Sigmoid colon (tissue), 7 donors: ENCODE data around the gene FLCN. TPM values are rescaled to one million over a fixed set of nuclear protein-coding genes. Genes with fewer than 3 reads are reported as not detected.

ENCODE experiments used
- DNase-seq: peaks from one replicate; pipeline ENCODE4 v3.0.0-alpha.2; 2019
- H3K27ac ChIP-seq, 4 donors: fragments of 200-600 bp; sonication (generic); one replicate each; pipeline ENCODE4 v1.5.1; 2016 to 2019; ENCODE audit warnings: mild to moderate bottlenecking in 1 of 4
- H3K27me3 ChIP-seq, 3 donors: fragments of 200-600 bp; sonication (generic); one replicate each; pipeline ENCODE4 v1.5.1; 2019; ENCODE audit warnings: mild to moderate bottlenecking in 1 of 3
- H3K36me3 ChIP-seq, 4 donors: fragments of 200-600 bp; sonication (generic); one replicate each; pipeline ENCODE4 v1.5.1; 2016 to 2019
- H3K4me1 ChIP-seq, 4 donors: fragments of 200-600 bp; sonication (generic); one replicate each; pipeline ENCODE4 v1.5.1; 2017 to 2019
- H3K4me3 ChIP-seq, 4 donors: fragments of 200-600 bp; sonication (generic); one replicate each; pipeline ENCODE4 v1.5.1; 2017 to 2019; ENCODE audit warnings: mild to moderate bottlenecking in 2 of 4, moderate library complexity in 1 of 4
- H3K9me3 ChIP-seq, 4 donors: fragments of 200-600 bp in 3 of 4; sonication (generic) in 3 of 4; one replicate each; pipeline versions ENCODE4 v1.5.1 to v1.6.1; 2013 to 2019
- CTCF ChIP-seq, 4 experiments: fragments of 450-650 bp in 3 of 4; fragments of 200-600 bp in 1 of 4; IDR thresholded peaks; one replicate each; pipeline ENCODE4 v1.5.1; 2016 to 2019; ENCODE audit warnings: antibody characterized with exemption in 4 of 4, mild to moderate bottlenecking in 3 of 4, moderate library complexity in 2 of 4
- EP300 ChIP-seq, 4 donors: sonication (generic); formaldehyde crosslinking; IDR thresholded peaks; one replicate each; pipeline ENCODE4 v1.6.1; 2017; ENCODE audit warnings: antibody characterized with exemption in 4 of 4
- POLR2A ChIP-seq, 2 donors: fragments of 450-650 bp; IDR thresholded peaks; one replicate each; pipeline ENCODE4 v1.6.1; 2016; ENCODE audit warnings: antibody characterized with exemption in 2 of 2, mild to moderate bottlenecking in 2 of 2, moderate library complexity in 2 of 2
- POLR2AphosphoS5 ChIP-seq, 4 donors: sonication (generic); formaldehyde crosslinking; IDR thresholded peaks; one replicate each; pipeline ENCODE4 v1.6.1; 2017; ENCODE audit warnings: antibody characterized with exemption in 4 of 4
- WGBS, 2 donors: extraction: QIAGEN DNeasy Blood & Tissue Kit; methylation state at CpG; one replicate each; pipeline ENCODE4 v1.1.7; 2013; 5-methylcytosine and 5-hydroxymethylcytosine counted together
- intact Hi-C: fragments of 100-400 bp; cut with DNase I; formaldehyde crosslinking; loops from one replicate; pipeline ENCODE4 v1.15.1; 2023
- polyA plus RNA-seq, 3 donors: library from polyadenylated mRNA; stranded (reverse); fragments of 200-250 nt; gene quantifications; one replicate each; pipeline ENCODE4 v1.2.3, GENCODE V29; 2013
- small RNA-seq, 3 donors: library from RNA; depleted of rRNA; stranded (forward); fragments of <200 nt; gene quantifications; one replicate each; pipeline ENCODE3, GENCODE V24; 2016
- total RNA-seq, 4 donors: library from RNA; depleted of rRNA; stranded (reverse); fragments of >200 nt; gene quantifications; one replicate each; pipeline ENCODE4 v1.1.0, GENCODE V29; 2016
- donor health status: healthy with polysubstance abuse.
- donor health status: Bipolar disorder and iron deficiency.
- donor health status: healthy.

The FLCN gene
- total and polyA plus RNA-seq, 7 donors: 10.8 to 122 (median 41.5) TPM

GRCh38 chr17:17166446-17166845, 70.5 kb downstream of the FLCN start:
- Histone ChIP-seq H3K27me3 (no peaks in the 10 kb centered on the region), H3K9me3 (no peaks in the 10 kb centered on the region), H3K4me1 (no peaks in the 10 kb centered on the region), H3K27ac (no peak overlapping the region), H3K36me3 (peaks cover 10 to 84% (median 49%) of the 10 kb centered on the region in 4 donors), H3K4me3 (no peak overlapping the region)
- intact Hi-C loops: no loop called here
- TF ChIP-seq POLR2AphosphoS5 (IDR thresholded peaks at IDR 0.05) (no peak), POLR2A (IDR thresholded peaks at IDR 0.05) (no peak), CTCF (IDR thresholded peaks at IDR 0.05) (no peak), EP300 (IDR thresholded peaks at IDR 0.05) (no peak)
- DNase-seq: no peak
- WGBS, 2 donors: 95% methylated on average over 8 of the region's 8 CpGs

- H3K36me3 ChIP-seq: peaks cover 10 to 86% (median 55%) of the 10 kb centered on the region in 4 donors
- TF ChIP-seq CTCF (IDR thresholded peaks at IDR 0.05) (no peak), POLR2A (IDR thresholded peaks at IDR 0.05) (no peak), EP300 (IDR thresholded peaks at IDR 0.05) (no peak), POLR2AphosphoS5 (IDR thresholded peaks at IDR 0.05) (no peak)
- DNase-seq: no peak
- intact Hi-C loops: no loop called here
- 95% methylated on average over 23 of the region's 23 CpGs for WGBS, 2 donors
- no peak overlapping the region for H3K4me3 ChIP-seq
- no peak overlapping the region for H3K27ac ChIP-seq
- H3K4me1 ChIP-seq: no peaks in the 10 kb centered on the region
- no peaks in the 10 kb centered on the region for H3K27me3 ChIP-seq
- no peaks in the 10 kb centered on the region for H3K9me3 ChIP-seq
Measured at GRCh38 chr17:17165666-17166308, 71.2 kb downstream of the FLCN start.

GRCh38 chr17:17164676-17165075, 72.3 kb downstream of the FLCN start:
- WGBS, 2 donors: 94 to 95% methylated on average over 17 of the region's 17 CpGs
- TF ChIP-seq POLR2AphosphoS5 (IDR thresholded peaks at IDR 0.05) (no peak), POLR2A (IDR thresholded peaks at IDR 0.05) (no peak), EP300 (IDR thresholded peaks at IDR 0.05) (no peak), CTCF (IDR thresholded peaks at IDR 0.05) (no peak)
- Histone ChIP-seq H3K27ac (no peak overlapping the region), H3K4me1 (no peaks in the 10 kb centered on the region), H3K36me3 (peaks cover 10 to 93% (median 65%) of the 10 kb centered on the region in 4 donors), H3K9me3 (no peaks in the 10 kb centered on the region), H3K27me3 (no peaks in the 10 kb centered on the region), H3K4me3 (no peak overlapping the region)
- no peak for DNase-seq
- intact Hi-C loops: no loop called here

- 96 to 97% methylated on average over 25 of the region's 25 CpGs for WGBS, 2 donors
- no peak for TF ChIP-seq CTCF (IDR thresholded peaks at IDR 0.05)
- TF ChIP-seq EP300 (IDR thresholded peaks at IDR 0.05): no peak
- no peak for TF ChIP-seq POLR2A (IDR thresholded peaks at IDR 0.05)
- no peak for TF ChIP-seq POLR2AphosphoS5 (IDR thresholded peaks at IDR 0.05)
Measured at GRCh38 chr17:17164156-17164555, 72.8 kb downstream of the FLCN start.

More at GRCh38 chr17:17164156-17164555, 72.8 kb downstream of the FLCN start:
- intact Hi-C loops: no loop called here
- H3K4me1 ChIP-seq: no peaks in the 10 kb centered on the region
- H3K4me3 ChIP-seq: no peak overlapping the region
- H3K27me3 ChIP-seq: no peaks in the 10 kb centered on the region
- DNase-seq: no peak
- no peak overlapping the region for H3K27ac ChIP-seq
- H3K36me3 ChIP-seq: peaks cover 10 to 96% (median 70%) of the 10 kb centered on the region in 4 donors
- no peaks in the 10 kb centered on the region for H3K9me3 ChIP-seq

Small RNAs within 50 kb of the gene (small RNA-seq; reads per million reads assigned to genes)
- gene RNU6-767P: 0 reads per million in 3 donors

Other genes with a start within 250 kb of the FLCN start
- gene MPRIP, start 194.7 kb downstream of the FLCN start, total RNA-seq: 100 to 1,000 TPM in 1 of 4 donors, 10 to 100 TPM in 3; 59.6 to 101 (median 80.4) TPM
- gene MPRIP, start 194.7 kb downstream of the FLCN start, polyA plus RNA-seq: 100 to 1,000 TPM in 1 of 3 donors, 10 to 100 TPM in 2; 43.2 to 113 (median 67.9) TPM
- 10 to 100 TPM in 2 of 4 donors, 1 to 10 TPM in 2; 7.7 to 15.3 (median 10.2) TPM for gene PLD6, start 30.8 kb downstream of the FLCN start, total RNA-seq
- gene PLD6, start 30.8 kb downstream of the FLCN start, polyA plus RNA-seq: 1 to 10 TPM in 2 of 3 donors, not detected in 1; 1.2 to 2.8 TPM
- 100 to 1,000 TPM in 1 of 4 donors, 10 to 100 TPM in 3; 56.8 to 105 (median 72.7) TPM for gene COPS3, start 44.1 kb upstream of the FLCN start, total RNA-seq
- gene COPS3, start 44.1 kb upstream of the FLCN start, polyA plus RNA-seq: 10 to 100 TPM; 44.6 to 50.5 (median 48.3) TPM
- gene NT5M, start 66.2 kb upstream of the FLCN start, total RNA-seq: 1 to 10 TPM; 4.3 to 5.8 (median 5.5) TPM
- 1 to 10 TPM in 2 of 3 donors, under 1 TPM in 1; 0.92 to 4.2 (median 1.9) TPM for gene NT5M, start 66.2 kb upstream of the FLCN start, polyA plus RNA-seq
- 10 to 100 TPM in 3 of 4 donors, 1 to 10 TPM in 1; 9.7 to 15.3 (median 13.7) TPM for gene MED9, start 239.8 kb upstream of the FLCN start, total RNA-seq
- gene MED9, start 239.8 kb upstream of the FLCN start, polyA plus RNA-seq: 10 to 100 TPM; 16.8 to 17.9 (median 17.3) TPM